K562 treated with DMSO at 1 percent for 24 hours (cell line): ENCODE results near the gene MAT2B. TPM values are rescaled to one million over a fixed set of nuclear protein-coding genes. Genes with fewer than 3 reads are reported as not detected.

Experiments used
- total RNA-seq: library from RNA; unstranded; fragments of 300-600 nt; gene quantifications from 2 replicates; pipeline ENCODE4 v1.2.3, GENCODE V29; 2022; ENCODE audit warnings: low read depth; ENCODE audit not compliant: insufficient read depth

The MAT2B gene
- 26.0 and 30.9 TPM in 2 replicates for total RNA-seq

DNA sequence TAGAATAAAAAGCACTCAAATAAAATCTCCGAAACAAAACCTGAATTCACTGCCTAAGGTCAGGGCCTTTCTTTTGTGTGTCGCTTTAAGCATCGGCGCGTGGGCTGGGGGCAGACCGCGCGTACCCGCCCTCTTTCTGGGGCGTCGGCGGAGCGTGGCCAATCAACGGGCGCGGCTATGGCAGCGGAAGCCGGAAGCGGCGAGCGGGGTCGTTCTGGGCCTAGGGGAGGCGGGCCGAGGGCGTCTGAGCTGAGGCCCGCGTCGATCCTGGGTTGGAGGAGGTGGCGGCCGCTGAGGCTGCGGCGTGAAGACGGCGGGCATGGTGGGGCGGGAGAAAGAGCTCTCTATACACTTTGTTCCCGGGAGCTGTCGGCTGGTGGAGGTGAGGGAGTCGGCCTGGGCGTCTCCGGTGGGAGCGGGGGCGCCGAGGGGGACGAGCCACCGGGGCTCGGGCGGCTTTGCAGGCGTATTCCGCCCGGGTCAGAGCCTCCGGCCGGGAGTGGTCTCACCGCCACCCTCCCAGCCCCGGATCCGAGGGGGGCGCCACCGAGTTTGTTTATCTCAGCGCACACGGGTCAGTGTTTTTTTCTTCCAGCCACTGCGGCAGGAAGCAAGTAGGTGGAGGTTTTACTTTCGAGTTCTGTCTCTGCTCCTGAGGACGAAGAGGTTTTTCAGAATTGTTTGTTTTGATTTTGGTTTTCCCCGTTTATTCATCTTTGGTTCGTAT is at the start of gene MAT2B:
Gene MAT2B, plus strand, starts transcription at position 252 of the 727 bp plus-strand sequence. Its CDS starts 68 bp downstream, at position 320.

GRCh38 chr5:163459819-163460561 is 45.4 kb upstream of the MAT2B start, which contains the start of gene NUDCD2:
TSS of gene NUDCD2 (minus strand) at chr5:163460102. CDS start at chr5:163460050, 52 bp downstream.

GRCh38 chr5:163460562-163461171 is 44.8 kb upstream of the MAT2B start, which contains the start of gene HMMR:
TSS of gene HMMR (plus strand) at chr5:163460632. CDS start at chr5:163460693, 61 bp downstream.

Other genes starting within 250 kb of the MAT2B start
- gene CCNG1, start 68.0 kb upstream of the MAT2B start, total RNA-seq: 118 and 137 TPM in 2 replicates
- 21.9 and 34.4 TPM in 2 replicates for gene NUDCD2, start 45.5 kb upstream of the MAT2B start, total RNA-seq
- 28.8 and 37.6 TPM in 2 replicates for gene HMMR, start 45.0 kb upstream of the MAT2B start, total RNA-seq